ENCODE data around the gene ARHGEF3.

- TF ChIP-seq POLR2A (IDR thresholded peaks at IDR 0.05) (no peak), CTCF (IDR thresholded peaks at IDR 0.05) (no peak)
Measured at GRCh38 chr3:56795097-56795828, 6.5 kb downstream of the ARHGEF3 start.
